Measurements from ENCODE around the gene HMBS. TPM values are rescaled to one million over a fixed set of nuclear protein-coding genes. Genes with fewer than 3 reads are reported as not detected.

Gene HMBS
- total and polyA plus RNA-seq, 2 experiments from 2014 or later = 101 to 107 TPM

GRCh38 chr11:119130662-119131061, 46.0 kb downstream of the HMBS start:
- no peak overlapping the region; the same call in 1 of the 2 replicates for H3K27ac ChIP-seq (ENCODE audit: low read depth)
- no peaks in the 10 kb centered on the region for H3K9me2 ChIP-seq (ENCODE audit: insufficient read depth)
- H3K79me2 ChIP-seq (replicated peaks; ENCODE audit: insufficient read depth) = no peaks in the 10 kb centered on the region
- no peak overlapping the region for H2AFZ ChIP-seq
- H4K20me1 ChIP-seq (replicated peaks; ENCODE audit: insufficient read depth) = peaks cover 11% of the 10 kb centered on the region; the same call in 1 of the 2 replicates
- H3K36me3 ChIP-seq (ENCODE audit: insufficient read depth) = peaks cover 35% of the 10 kb centered on the region
- H3K4me3 ChIP-seq = no peak overlapping the region
- Mint-ChIP-seq H3K9me3 (no peaks in the 10 kb centered on the region), H3K4me1 (peaks cover 4% of the 10 kb centered on the region; the same call in 2 of the 3 replicates), H3K27me3 (ENCODE audit: insufficient read depth, low read depth, poor library complexity) (peaks cover 4% of the 10 kb centered on the region), H3K27ac (no peak overlapping the region; the same call in 1 of the 2 replicates), H3K36me3 (ENCODE audit: low read depth) (peaks cover 51% of the 10 kb centered on the region), H3K4me3 (no peak overlapping the region)
- ATAC-seq (no peak), DNase-seq (ENCODE audit: low spot score) (no peak)
- TF ChIP-seq ETS1 (IDR thresholded peaks at IDR 0.05) (no peak), POLR2AphosphoS5 (IDR thresholded peaks at IDR 0.05; ENCODE audit: low read depth) (no peak), NANOG (IDR thresholded peaks at IDR 0.05; ENCODE audit: borderline replicate concordance) (no peak), CREB1 (CRISPR knock-in tag; IDR thresholded peaks at IDR 0.05; ENCODE audit: low read depth) (no peak), CTCF (conservative IDR thresholded peaks at IDR 0.05; ENCODE audit: low read depth in 2 of 2) (no peak), ZNF114 (CRISPR knock-in tag; IDR thresholded peaks at IDR 0.05) (no peak), STAT1 (IDR thresholded peaks at IDR 0.05; ENCODE audit: unreplicated experiment) (no peak), EZH2phosphoT487 (IDR thresholded peaks at IDR 0.05; ENCODE audit: unreplicated experiment) (no peak), JUNB (IDR thresholded peaks at IDR 0.05; ENCODE audit: unreplicated experiment) (no peak), ZNF462 (CRISPR knock-in tag; IDR thresholded peaks at IDR 0.05) (no peak), EZH2 (IDR thresholded peaks at IDR 0.05; ENCODE audit: low read depth, unreplicated experiment) (no peak), ZNF331 (CRISPR knock-in tag; IDR thresholded peaks at IDR 0.05; ENCODE audit: low read depth) (no peak), REST (IDR thresholded peaks at IDR 0.05; ENCODE audit: unreplicated experiment) (no peak)
- no peak overlapping the region for H3K4me2 ChIP-seq
- peaks cover 3% of the 10 kb centered on the region; the same call in 1 of the 2 replicates for H3F3A ChIP-seq (replicated peaks; ENCODE audit: low read depth)
- H3K27me3 ChIP-seq (ENCODE audit: insufficient read depth) = no peaks in the 10 kb centered on the region
- no peaks in the 10 kb centered on the region for H3K4me1 ChIP-seq (ENCODE audit: insufficient read depth)

All from GM23338 (cell line).